Neural cell (in vitro differentiated cells): ENCODE data around the gene ETV6. TPM values are rescaled to one million over a fixed set of nuclear protein-coding genes. Genes with fewer than 3 reads are reported as not detected.

Experiments
- H2AFZ ChIP-seq: fragments of 200-600, 300-800 bp; sonication (generic), shearing (Covaris generic); 2 replicates; pipeline ENCODE4 v1.6.0; 2014; ENCODE audit warnings: low read depth, mild to moderate bottlenecking, antibody characterized with exemption, low read length, moderate library complexity
- H3F3A ChIP-seq: fragments of 200-600 bp; shearing (Covaris generic); 2 replicates; pipeline ENCODE4 v1.6.1; 2016; ENCODE audit warnings: mild to moderate bottlenecking, moderate library complexity, mixed read lengths, antibody characterized with exemption, low read length; ENCODE audit not compliant: insufficient read depth, poor library complexity, severe bottlenecking
- H3K27ac ChIP-seq: fragments of 200-600, 300-800 bp; sonication (generic), shearing (Covaris generic); 2 replicates; pipeline ENCODE4 v1.5.1; 2014; ENCODE audit warnings: mild to moderate bottlenecking, low read length, moderate library complexity
- H3K27me3 ChIP-seq: fragments of 300-800, 200-600 bp; sonication (generic), shearing (Covaris generic); 2 replicates; pipeline ENCODE4 v1.6.0; 2014; ENCODE audit warnings: mild to moderate bottlenecking, low read depth, low read length, moderate library complexity; ENCODE audit not compliant: insufficient read depth
- H3K36me3 ChIP-seq: fragments of 300-800, 200-600 bp; sonication (generic), shearing (Covaris generic); 2 replicates; pipeline ENCODE4 v1.5.1; 2014; ENCODE audit warnings: mild to moderate bottlenecking, antibody characterized with exemption, low read length, moderate library complexity; ENCODE audit not compliant: insufficient read depth
- H3K4me2 ChIP-seq: fragments of 300-800, 200-600 bp; sonication (generic), shearing (Covaris generic); 2 replicates; pipeline ENCODE4 v1.6.0; 2014; ENCODE audit warnings: mild to moderate bottlenecking, low read length
- H3K4me3 ChIP-seq: fragments of 300-800, 200-600 bp; sonication (generic), shearing (Covaris generic); 2 replicates; pipeline ENCODE4 v1.5.1; 2014; ENCODE audit warnings: mild to moderate bottlenecking, low read length, moderate library complexity
- H3K79me2 ChIP-seq: fragments of 200-600 bp; shearing (Covaris generic); replicated peaks from 2 replicates; pipeline ENCODE4 v1.6.0; 2014; ENCODE audit warnings: mild to moderate bottlenecking, low read length, moderate library complexity; ENCODE audit not compliant: insufficient read depth
- H3K9ac ChIP-seq: fragments of 300-800, 200-600 bp; sonication (generic), shearing (Covaris generic); 2 replicates; pipeline ENCODE4 v1.6.1; 2016; ENCODE audit warnings: mild to moderate bottlenecking, low read length, mixed read lengths
- H3K9me2 ChIP-seq: fragments of 200-600 bp; shearing (Covaris generic); 2 replicates; pipeline ENCODE4 v1.6.1; 2016; ENCODE audit warnings: mild to moderate bottlenecking, low read length, mixed read lengths; ENCODE audit not compliant: insufficient read depth
- H3K9me3 ChIP-seq: fragments of 200-600, 300-800 bp; sonication (generic), shearing (Covaris generic); 2 replicates; pipeline ENCODE4 v1.6.1; 2016; ENCODE audit warnings: mild to moderate bottlenecking, mixed run types, low read length, moderate library complexity, mixed read lengths
- H4K20me1 ChIP-seq: fragments of 200-600 bp; shearing (Covaris generic); 2 replicates; pipeline ENCODE4 v1.6.1; 2016; ENCODE audit warnings: mild to moderate bottlenecking, mixed run types; ENCODE audit not compliant: insufficient read depth
- CTCF ChIP-seq: fragments of 450-650 bp; IDR thresholded peaks from 2 replicates; pipeline ENCODE4 v1.5.1; 2014; ENCODE audit warnings: antibody characterized with exemption, mild to moderate bottlenecking, moderate library complexity; ENCODE audit not compliant: poor library complexity, severe bottlenecking
- EP300 ChIP-seq: fragments of 450-650 bp; conservative IDR thresholded peaks from 2 replicates; pipeline ENCODE4 v1.6.1; 2014; ENCODE audit warnings: antibody characterized with exemption, mild to moderate bottlenecking, moderate library complexity; ENCODE audit not compliant: poor library complexity, severe bottlenecking
- EZH2 ChIP-seq: fragments of 200-600, 300-800 bp; shearing (Covaris generic), sonication (generic); IDR thresholded peaks from 2 replicates; pipeline ENCODE4 v1.6.1; 2014; ENCODE audit warnings: antibody characterized with exemption, low read length, borderline replicate concordance, mild to moderate bottlenecking; ENCODE audit not compliant: insufficient read depth, poor library complexity, severe bottlenecking
- MXI1 ChIP-seq: fragments of 450-650 bp; conservative IDR thresholded peaks from 2 replicates; pipeline ENCODE4 v1.6.1; 2014; ENCODE audit warnings: antibody characterized with exemption, mild to moderate bottlenecking; ENCODE audit not compliant: poor library complexity, severe bottlenecking
- POLR2AphosphoS5 ChIP-seq: IDR thresholded peaks from 2 replicates; pipeline ENCODE4 v1.6.1; 2012
- RAD21 ChIP-seq: fragments of 450-650 bp; conservative IDR thresholded peaks from 2 replicates; pipeline ENCODE4 v1.6.1; 2014; ENCODE audit warnings: antibody characterized with exemption, mild to moderate bottlenecking, moderate library complexity
- REST ChIP-seq: IDR thresholded peaks from 2 replicates; pipeline ENCODE4 v1.6.1; 2012; ENCODE audit warnings: borderline replicate concordance
- SMC3 ChIP-seq: fragments of 450-650 bp; conservative IDR thresholded peaks from 2 replicates; pipeline ENCODE4 v1.6.1; 2014; ENCODE audit warnings: antibody characterized with exemption, mild to moderate bottlenecking, moderate library complexity; ENCODE audit not compliant: poor library complexity
- TAF1 ChIP-seq: IDR thresholded peaks from 2 replicates; pipeline ENCODE4 v1.6.1; 2012; ENCODE audit warnings: low read depth
- polyA plus RNA-seq: library from polyadenylated mRNA; depleted of rRNA; stranded (reverse); fragments of >200 nt; gene quantifications from 2 replicates; pipeline ENCODE4 v1.2.3, GENCODE V29; 2014

ETV6 gene
- polyA plus RNA-seq, 1 donor from 2014 or later: 1.6 TPM

- Histone ChIP-seq H2AFZ (no peak overlapping the region), H3K9me2 (no peaks in the 10 kb centered on the region), H3F3A (no peaks in the 10 kb centered on the region), H3K4me2 (no peak overlapping the region), H3K9ac (no peak overlapping the region), H3K36me3 (no peaks in the 10 kb centered on the region), H3K27me3 (no peaks in the 10 kb centered on the region), H3K9me3 (no peaks in the 10 kb centered on the region), H3K79me2 (peaks cover 19% of the 10 kb centered on the region), H3K4me3 (no peak overlapping the region), H4K20me1 (no peaks in the 10 kb centered on the region), H3K27ac (no peak overlapping the region)
- no peak for TF ChIP-seq EP300
- no peak for TF ChIP-seq EZH2
- no peak for TF ChIP-seq REST
These were observed 3.8 kb downstream of the ETV6 start for GRCh38 chr12:11653215-11653753.

- no peak overlapping the region for H3K27ac ChIP-seq
- H3K36me3 ChIP-seq: no peaks in the 10 kb centered on the region
- no peak overlapping the region for H3K4me3 ChIP-seq
- H3K4me2 ChIP-seq: no peak overlapping the region
- no peaks in the 10 kb centered on the region for H3K27me3 ChIP-seq
- H3K9ac ChIP-seq: no peak overlapping the region
- TF ChIP-seq RAD21: no peak
- no peak for TF ChIP-seq TAF1
- no peak for TF ChIP-seq EZH2
- TF ChIP-seq REST: no peak
- no peak for TF ChIP-seq SMC3
- TF ChIP-seq EP300: no peak
- no peak for TF ChIP-seq CTCF
- TF ChIP-seq MXI1: no peak
- no peak for TF ChIP-seq POLR2AphosphoS5
- H2AFZ ChIP-seq: no peak overlapping the region
- no peaks in the 10 kb centered on the region for H3K9me2 ChIP-seq
- no peaks in the 10 kb centered on the region for H3K9me3 ChIP-seq
- peaks cover 19% of the 10 kb centered on the region for H3K79me2 ChIP-seq
- no peaks in the 10 kb centered on the region for H4K20me1 ChIP-seq
- no peaks in the 10 kb centered on the region for H3F3A ChIP-seq
These were observed 4.9 kb downstream of the ETV6 start for GRCh38 chr12:11654338-11654737.
